ENCODE results near the gene TRMT61A. TPM values are rescaled to one million over a fixed set of nuclear protein-coding genes. Genes with fewer than 3 reads are reported as not detected.

The TRMT61A gene
- total RNA-seq, 1 donor from 2014 or later: 17.1 TPM

DNA sequence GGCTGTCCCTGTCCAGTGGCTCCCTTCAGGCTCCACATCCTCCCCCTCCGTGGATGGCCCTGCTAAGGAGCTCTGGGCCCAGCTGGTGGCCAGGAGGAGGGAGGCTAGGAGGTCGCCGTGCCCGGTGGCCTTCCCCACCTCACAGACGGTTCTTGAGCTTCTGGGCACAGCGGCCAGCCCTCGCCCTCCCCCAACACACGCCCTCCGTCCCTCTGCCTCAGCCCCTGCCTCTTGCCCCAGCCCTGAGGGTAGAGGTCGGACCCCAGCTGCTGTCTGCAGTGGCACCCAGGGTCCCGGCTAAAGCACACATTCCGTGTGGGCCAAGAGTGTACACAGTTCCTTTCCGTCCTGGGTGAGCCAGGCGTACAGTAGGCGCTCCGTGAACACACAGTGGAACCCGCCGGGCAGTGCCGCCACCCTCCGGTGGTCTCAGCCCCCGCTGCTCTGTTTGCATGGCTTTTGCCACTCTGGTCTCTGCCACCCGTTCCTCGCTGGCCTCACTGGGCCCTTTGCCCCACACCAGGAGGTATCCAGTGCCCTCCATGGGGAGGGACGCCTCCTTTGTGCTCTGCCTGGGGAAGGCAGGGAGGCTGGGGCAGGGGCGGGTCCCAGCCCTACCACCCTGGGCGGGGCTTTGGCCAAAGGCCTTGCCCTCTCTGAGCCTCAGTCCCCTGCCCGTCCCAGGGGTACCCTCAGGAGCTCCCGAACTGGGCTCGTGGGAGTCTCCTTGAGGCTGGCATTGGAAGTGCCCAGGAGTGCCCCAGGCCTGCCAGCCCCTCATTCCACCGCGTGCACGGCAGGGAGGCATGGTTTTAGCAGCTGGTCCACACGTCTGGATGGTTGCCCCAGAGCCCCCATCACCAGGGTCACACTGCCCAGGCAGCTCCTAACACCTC lies 13.0 kb downstream of the TRMT61A start:
- no peak for DNase-seq (ENCODE audit: low read depth)
- TF ChIP-seq, protein P1, sequence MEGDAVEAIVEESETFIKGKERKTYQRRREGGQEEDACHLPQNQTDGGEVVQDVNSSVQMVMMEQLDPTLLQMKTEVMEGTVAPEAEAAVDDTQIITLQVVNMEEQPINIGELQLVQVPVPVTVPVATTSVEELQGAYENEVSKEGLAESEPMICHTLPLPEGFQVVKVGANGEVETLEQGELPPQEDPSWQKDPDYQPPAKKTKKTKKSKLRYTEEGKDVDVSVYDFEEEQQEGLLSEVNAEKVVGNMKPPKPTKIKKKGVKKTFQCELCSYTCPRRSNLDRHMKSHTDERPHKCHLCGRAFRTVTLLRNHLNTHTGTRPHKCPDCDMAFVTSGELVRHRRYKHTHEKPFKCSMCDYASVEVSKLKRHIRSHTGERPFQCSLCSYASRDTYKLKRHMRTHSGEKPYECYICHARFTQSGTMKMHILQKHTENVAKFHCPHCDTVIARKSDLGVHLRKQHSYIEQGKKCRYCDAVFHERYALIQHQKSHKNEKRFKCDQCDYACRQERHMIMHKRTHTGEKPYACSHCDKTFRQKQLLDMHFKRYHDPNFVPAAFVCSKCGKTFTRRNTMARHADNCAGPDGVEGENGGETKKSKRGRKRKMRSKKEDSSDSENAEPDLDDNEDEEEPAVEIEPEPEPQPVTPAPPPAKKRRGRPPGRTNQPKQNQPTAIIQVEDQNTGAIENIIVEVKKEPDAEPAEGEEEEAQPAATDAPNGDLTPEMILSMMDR (IDR thresholded peaks at IDR 0.05; ENCODE audit: insufficient read depth, low read length, poor library complexity, severe bottlenecking): no peak
- Histone ChIP-seq H3K4me3 (ENCODE audit: low read depth, low read length) (no peak overlapping the region), H3K27me3 (ENCODE audit: control insufficient read depth, insufficient read depth, low read length) (no peaks in the 10 kb centered on the region), H3K36me3 (ENCODE audit: control insufficient read depth, insufficient read depth, low read length) (no peaks in the 10 kb centered on the region)

DNA sequence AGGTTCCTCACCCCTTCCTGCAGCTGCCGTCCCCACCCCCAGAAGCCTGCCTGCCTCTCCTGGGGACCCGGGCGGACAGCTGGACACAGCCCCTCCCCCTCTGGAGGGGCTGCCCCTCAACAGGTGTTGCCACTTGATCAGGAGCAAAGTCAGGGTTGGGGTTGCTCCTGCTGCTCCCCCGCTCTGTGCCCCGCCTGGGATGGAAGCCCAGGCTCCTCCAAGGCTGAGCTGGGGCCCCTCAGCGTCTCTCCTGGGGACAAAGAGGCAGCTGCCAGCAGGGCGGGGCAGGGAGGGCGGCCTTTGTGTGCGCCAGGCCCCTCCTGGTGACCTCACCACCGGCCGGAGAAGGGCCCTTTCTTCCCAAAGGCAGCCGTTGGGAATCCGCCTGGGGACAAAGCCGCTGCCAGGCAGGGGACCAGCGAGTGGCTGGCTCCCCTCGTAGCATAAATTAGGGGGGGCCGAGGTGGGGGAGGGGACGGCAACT lies 13.7 kb downstream of the TRMT61A start:
- no peaks in the 10 kb centered on the region for H3K36me3 ChIP-seq (ENCODE audit: control insufficient read depth, insufficient read depth, low read length)
- TF ChIP-seq, protein P1 (IDR thresholded peaks at IDR 0.05; ENCODE audit: insufficient read depth, low read length, poor library complexity, severe bottlenecking): no peak
- no peaks in the 10 kb centered on the region for H3K27me3 ChIP-seq (ENCODE audit: control insufficient read depth, insufficient read depth, low read length)
- no peak overlapping the region for H3K4me3 ChIP-seq (ENCODE audit: low read depth, low read length)
- no peak for DNase-seq (ENCODE audit: low read depth)

DNA sequence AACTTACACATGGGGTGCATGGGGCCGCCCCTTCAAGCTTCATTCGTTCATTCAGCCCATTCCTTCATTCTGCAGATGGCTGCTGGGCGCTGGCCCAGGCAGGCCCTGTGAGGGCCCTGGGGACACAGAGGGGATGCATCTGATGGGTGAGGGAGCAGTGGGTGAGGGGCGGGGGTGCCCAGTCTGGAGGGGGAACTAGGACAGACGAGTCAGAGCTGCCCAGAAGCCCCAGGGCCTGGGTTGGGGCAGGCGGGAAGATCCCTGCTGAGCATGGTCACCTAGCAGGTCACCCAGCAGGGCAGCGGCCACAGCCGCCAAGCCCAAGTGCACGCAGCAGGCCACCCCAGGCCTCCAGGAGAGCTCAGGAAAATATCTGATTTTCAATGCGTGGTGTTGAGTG lies 14.1 kb downstream of the TRMT61A start:
- Histone ChIP-seq H3K27me3 (ENCODE audit: control insufficient read depth, insufficient read depth, low read length) (no peaks in the 10 kb centered on the region), H3K4me3 (ENCODE audit: low read depth, low read length) (no peak overlapping the region), H3K36me3 (ENCODE audit: control insufficient read depth, insufficient read depth, low read length) (no peaks in the 10 kb centered on the region)
- no peak for DNase-seq (ENCODE audit: low read depth)
- TF ChIP-seq, protein P1 (IDR thresholded peaks at IDR 0.05; ENCODE audit: insufficient read depth, low read length, poor library complexity, severe bottlenecking): no peak

DNA sequence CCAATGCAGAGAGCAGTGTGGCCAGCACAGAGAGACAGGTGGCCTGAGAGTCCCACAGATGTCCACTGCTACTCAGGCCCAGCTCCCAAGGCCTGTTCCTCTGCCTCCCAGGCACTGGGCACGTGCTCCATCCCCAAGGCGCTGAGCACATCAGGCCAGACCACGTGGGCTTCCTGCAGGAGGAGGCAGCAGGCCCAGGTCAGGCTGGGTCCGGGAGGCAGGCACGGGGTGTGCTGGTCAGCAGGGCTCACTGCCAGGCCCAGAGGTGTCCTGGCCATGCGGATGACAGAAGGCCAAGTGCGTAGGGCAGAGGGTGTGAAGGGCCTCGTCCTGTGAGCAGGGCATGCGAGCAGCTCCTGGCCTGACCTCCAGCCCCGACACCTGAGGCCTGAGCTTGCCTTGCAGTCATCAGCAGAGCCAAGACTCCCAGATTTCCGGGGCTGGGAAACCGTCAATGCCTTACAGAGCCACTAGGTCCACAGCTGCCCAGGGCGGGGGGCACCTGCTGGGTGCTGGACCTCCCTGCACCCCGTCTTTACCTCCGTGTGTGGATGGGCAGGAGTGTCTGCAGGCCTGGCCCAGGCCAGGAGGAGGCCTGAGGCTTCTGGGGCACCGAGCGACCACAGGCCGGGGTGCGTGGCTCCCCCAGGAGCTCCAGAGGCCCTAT lies 14.9 kb downstream of the TRMT61A start:
- TF ChIP-seq, protein P1 (IDR thresholded peaks at IDR 0.05; ENCODE audit: insufficient read depth, low read length, poor library complexity, severe bottlenecking): no peak
- Histone ChIP-seq H3K4me3 (ENCODE audit: low read depth, low read length) (no peak overlapping the region), H3K27me3 (ENCODE audit: control insufficient read depth, insufficient read depth, low read length) (no peaks in the 10 kb centered on the region), H3K36me3 (ENCODE audit: control insufficient read depth, insufficient read depth, low read length) (no peaks in the 10 kb centered on the region)
- DNase-seq (ENCODE audit: low read depth): no peak

DNA sequence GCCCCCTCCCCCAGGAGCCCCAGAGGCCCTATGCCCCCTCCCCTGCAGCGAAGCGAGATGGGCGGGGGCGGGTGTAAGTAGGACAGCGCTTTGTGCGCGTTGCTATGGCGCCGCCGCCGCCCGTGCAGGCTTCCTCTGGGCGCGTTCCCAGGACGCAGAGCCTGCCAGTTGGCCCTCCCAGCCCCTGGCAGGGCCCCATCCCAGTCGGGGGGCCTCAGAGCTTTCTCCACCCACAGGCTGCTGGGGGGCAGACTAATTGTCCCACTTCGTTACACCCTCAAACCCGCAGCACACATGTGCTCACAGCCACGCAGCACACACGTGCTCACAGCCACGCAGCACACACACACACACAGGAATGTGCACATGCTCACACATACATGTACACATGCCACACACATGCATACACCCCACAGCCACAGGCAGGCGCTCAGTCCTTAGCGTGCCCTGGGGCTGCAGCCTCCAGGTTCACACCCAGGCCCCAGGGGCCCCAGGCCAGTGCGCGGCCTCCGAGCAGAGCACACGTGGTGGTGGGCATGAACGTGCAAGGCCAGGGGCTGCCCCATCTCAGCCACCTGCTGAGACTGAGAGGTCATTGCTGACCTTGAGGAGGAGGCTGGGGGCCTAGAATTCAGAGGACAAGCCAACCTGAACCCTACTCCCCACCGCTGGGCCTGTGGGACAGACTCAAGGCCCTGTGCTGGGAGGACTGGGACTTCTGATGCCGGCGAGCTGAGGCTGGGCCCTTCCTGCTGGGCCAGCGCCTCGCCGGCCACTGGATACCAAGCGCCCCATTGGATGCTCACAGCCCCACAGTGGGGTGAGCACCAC lies 15.6 kb downstream of the TRMT61A start:
- no peak for DNase-seq (ENCODE audit: low read depth)
- Histone ChIP-seq H3K27me3 (ENCODE audit: control insufficient read depth, insufficient read depth, low read length) (no peaks in the 10 kb centered on the region), H3K4me3 (ENCODE audit: low read depth, low read length) (no peak overlapping the region), H3K36me3 (ENCODE audit: control insufficient read depth, insufficient read depth, low read length) (no peaks in the 10 kb centered on the region)
- TF ChIP-seq, protein P1 (IDR thresholded peaks at IDR 0.05; ENCODE audit: insufficient read depth, low read length, poor library complexity, severe bottlenecking): no peak
